COLO668 (cell line): ENCODE measurements around the gene ROCK1.

Experiments used
- DNase-seq: peaks from one replicate; lab custom pipeline; 2025; ENCODE audit not compliant: unreplicated experiment; lab: John Stamatoyannopoulos, UW

ROCK1 gene

DNA sequence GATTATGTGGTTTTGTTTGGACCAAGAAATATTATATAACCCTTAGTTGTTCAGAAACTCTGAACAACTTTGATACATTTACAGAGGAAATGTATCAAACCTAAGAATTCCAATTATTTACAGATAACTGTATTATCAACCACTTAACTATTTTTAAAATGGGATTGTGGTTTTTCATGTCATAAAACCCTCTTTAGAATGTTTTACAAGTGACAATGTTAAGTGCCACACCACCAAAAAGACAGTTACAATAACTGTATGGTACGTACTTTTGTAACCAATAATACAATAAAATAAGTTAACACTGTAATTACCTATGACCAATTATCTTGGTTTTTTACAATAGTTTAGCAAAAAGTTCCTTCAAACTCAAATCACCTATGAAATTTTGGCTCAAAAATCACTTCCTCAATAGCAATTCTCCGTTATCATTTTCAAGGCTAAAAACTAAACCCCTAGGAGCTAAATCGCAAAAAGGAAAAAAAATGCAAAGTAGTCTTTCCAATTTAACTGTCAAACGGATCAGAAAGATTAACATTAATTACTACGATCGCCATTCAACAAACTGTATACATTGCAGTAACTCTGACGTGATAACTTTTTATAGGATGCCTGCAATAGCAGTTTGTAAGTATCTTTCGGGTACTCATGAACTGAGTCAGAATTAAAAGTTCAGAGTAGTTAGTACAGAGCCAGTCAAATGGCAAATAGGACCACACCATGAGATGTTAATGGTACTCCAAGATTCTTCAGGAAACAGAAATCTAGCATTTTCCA is 1.5 kb downstream of the ROCK1 start:
- DNase-seq, result no peak

DNA sequence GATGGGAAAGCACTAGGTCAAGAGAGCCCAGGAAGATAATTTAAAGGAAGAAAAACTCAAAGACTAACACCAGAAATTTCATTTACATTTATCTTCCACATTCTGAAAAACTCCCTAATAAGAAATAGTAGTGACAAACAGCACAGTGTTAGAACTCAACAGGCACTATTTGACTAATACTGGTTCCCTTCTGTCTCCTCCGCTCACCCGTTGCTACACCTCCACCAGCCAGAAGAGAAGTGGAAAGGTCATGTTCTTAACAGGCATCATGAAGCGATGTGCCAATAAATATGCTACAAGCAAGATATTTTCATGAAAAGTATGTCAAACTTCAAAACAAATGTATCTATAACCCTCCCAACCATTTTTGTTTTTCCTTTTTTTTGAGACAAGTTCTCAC is 5.7 kb downstream of the ROCK1 start:
- DNase-seq, result no peak

DNA sequence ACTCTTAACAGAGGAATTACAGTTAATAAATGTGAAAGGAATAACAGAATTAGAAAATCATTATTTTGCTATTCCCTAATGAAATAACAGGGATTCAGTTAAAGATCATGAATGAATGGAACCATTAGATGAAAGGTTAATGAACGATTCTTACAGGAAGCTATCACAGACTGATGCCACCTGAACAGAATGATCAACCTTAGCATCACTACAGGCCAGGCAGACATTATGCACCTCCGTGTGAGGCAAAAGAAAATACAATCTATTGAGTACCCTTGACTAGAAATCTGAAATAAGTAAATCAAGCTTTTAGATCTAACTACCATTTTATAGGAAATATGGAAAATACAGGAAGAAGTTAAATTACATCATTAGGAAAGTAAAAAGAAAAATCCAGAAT is 10.4 kb downstream of the ROCK1 start:
- DNase-seq, result no peak

DNA sequence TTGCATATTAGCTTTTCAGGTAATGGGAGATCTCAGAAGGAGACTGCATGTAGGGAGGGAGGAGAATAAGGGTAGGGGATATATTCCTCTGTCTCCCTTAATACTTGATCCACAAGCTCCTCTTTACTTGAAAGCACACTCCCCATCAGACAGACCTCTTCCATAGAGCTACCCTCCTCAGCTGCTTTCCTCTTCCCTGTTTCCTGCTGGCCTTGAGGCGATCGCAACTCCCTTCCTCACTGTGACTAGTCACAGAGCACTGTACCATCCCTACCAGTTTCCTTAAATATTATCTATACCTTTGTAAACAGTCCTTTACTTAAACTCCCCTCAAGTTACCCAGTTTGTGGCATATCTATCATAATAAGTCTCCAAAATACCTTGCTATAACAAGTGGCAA is 10.9 kb downstream of the ROCK1 start:
- no peak for DNase-seq

DNA sequence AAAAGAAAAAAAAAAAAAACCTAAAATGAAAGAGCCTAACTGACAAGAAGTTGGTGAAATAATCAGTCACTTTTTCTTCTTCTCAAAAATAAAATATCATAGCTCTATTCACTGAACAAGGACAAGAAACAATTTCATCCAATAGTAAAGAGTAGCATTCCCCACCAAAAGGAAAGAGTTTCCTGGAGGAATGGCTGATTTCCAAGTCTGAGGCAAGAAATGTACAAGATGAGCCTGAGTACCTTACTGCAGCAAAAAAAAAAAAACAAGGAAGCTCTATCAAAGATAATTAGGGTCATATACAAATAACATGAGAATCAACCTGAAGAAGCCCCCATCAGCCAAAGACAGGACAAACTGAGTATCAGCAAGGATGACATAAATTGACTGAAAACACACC is 11.5 kb downstream of the ROCK1 start:
- no peak for DNase-seq

DNA sequence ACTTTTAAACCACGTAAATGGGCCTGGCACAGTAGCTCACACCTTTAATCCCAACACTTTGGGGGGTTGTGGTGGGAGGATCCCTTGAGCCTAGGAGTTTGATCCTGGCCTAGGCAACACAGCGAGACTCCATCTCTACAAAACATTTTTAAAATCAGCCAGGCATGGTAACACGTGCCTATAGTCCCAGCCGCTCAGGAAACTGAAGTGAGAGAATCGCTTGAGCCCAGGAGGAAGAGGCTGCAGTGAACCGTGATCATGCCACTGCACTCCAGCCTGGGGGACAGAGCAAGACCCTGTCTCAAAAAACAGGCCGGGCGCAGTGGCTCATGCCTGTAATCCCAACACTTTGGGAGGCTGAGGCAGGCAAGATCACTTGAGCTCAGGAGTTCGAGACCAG is 12.2 kb downstream of the ROCK1 start:
- DNase-seq, result no peak

DNA sequence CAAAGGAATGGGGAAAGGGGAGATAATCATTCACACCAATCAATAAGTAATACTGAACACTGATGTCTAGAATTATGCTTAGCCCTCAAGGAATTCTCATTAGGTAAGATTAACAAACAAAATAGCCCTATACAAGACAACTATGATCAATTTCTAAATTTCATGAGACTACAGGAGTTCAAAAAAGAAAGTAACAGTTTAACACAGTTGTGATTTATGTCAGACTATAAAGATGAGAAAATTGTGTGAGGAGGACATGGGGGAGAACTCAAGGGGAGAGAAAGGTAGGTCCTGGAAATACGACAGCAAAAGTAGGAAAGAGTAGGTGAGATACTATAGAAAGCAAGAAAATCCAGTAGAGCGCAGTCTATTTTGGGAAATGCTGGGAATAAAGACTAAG is 14.9 kb downstream of the ROCK1 start:
- DNase-seq, result no peak

DNA sequence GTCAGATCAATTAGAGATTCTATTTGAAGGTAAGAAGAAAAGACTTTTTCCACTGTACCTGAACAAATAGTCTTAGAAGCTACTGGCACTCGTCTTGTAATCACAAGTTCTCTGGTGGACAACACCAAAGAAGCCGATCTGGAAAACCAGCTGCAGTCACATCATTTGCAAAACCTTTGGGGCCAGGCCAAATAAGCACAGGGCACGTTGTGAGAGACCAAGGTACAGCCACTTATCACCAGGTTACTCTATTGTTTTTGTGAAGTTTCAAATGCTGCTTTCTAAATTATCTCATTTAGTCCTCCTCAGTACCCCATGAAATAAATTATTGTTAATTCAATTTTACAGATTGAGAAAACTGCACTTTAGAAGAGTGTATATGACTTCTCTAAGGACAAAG is 18.5 kb downstream of the ROCK1 start:
- no peak for DNase-seq

DNA sequence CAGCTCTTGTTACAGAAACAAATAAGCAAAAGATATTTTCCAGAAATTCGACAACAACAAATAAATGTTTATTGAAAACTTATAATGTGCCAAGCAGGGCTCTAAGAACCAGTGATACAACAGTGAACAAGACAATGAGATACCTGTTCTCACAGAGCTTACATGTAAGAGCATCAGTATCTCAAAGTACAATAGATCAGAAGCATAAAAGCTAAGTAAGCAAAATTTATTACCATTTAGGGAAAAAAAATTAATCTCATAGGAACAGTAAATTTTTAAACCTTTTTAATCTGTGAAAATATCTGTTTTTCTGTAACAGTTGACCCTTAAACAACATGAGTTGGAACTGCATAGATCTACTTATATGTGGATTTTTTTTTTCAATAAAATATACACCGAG is 20.9 kb downstream of the ROCK1 start:
- no peak for DNase-seq

DNA sequence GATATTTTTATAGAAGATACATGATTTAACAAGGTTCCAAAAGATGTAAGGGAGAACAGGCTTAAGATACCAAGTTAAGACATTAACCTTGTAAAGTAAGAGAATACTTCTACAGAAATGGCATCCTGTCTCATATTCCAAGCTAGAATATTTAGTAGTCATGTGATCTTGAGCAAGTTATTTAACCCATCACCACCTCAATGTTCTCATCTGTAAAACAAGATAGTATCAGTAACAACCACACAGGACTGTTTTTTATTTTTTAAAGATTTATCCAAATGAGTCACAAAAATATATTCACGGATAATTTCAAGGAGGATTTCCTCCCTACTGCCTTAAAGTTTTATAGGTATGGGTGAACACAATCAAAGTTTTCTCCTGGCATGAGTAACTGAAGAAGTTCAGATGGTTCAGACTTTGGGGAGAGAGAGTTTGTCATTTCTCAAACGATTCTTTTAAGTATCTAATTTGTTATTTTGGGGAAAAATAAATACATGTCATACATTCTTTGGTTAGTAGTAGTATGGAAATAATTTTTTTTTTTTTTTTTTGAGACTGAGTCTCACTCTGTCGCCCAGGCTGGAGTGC is 25.9 kb downstream of the ROCK1 start:
- DNase-seq, result no peak

DNA sequence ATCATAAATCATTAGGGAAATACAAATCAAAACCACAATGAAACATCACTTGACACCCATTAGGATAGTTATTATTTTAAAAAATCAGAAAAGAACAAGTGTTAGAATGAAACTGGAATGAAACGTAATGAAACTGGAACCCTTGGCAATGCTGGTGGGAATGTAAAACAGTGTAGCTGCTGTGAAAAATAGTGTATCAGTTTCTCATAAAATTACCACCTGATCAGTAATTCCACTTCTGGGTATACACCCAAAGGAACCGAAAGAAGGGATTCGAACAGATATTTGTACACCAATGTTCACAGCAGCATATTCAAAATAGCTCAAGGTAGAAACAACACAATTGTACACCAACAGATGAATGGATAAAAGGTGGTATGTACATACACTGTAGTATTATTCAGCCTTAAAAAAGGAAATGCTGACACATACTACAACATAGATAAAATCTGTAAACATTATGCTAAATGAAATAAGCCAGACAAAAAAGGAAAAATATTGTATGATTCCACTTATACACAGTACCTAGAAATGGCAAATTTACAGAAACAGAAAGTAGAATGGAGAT is 27.0 kb downstream of the ROCK1 start:
- DNase-seq, result no peak

DNA sequence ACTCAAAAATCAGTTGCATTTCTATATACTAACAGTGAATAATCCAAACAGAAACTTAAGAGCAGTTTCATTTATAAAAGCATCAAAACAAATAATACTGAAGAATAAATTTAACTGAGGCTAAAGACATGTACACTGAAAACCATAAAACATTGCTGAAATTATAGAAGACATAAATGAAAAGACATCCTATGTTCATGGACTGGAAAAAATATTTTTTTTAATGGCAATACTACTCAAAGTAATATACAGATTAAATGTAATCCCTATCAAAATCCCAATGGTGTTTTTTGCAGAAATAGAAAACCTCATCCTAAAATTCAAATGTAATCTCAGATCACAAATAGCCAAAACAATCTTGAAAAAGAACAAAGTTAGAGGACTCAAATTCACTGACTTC is 28.6 kb downstream of the ROCK1 start:
- no peak for DNase-seq

DNA sequence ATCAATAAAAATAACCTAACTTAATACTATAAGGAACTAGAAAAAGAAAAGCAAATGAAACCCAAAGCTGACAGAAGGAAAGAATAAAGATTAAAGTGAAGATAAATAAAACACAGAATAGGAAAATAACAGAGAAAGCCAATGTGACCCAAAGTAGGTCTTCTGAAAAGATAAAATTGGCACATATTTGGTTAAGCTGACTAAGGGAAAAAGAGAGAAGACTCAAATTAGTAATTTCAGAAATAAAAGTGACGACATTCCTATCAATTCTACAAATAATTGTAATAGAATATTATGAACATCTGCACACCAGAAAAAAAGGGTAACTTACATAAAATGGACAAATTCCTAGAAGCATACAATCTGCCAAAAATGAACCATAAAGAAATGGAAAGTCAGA is 30.2 kb downstream of the ROCK1 start:
- DNase-seq, result no peak

DNA sequence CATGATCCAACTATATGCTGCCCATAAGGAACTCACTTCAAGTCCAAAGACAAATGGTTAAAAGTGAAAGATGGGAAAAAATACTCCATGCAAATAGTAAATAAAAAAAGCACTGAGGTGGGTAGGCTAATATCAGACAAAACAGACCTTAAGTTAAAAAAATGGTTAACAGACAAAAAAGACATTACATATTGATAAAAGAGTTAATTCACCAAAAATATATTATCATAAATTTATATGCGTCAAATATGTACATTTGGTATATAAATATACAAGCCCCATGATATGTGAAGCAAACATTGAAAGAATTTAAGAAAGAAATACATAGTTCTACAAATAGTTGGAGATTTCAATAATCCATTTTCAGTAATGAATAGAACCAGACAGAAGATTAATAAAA is 31.0 kb downstream of the ROCK1 start:
- no peak for DNase-seq

DNA sequence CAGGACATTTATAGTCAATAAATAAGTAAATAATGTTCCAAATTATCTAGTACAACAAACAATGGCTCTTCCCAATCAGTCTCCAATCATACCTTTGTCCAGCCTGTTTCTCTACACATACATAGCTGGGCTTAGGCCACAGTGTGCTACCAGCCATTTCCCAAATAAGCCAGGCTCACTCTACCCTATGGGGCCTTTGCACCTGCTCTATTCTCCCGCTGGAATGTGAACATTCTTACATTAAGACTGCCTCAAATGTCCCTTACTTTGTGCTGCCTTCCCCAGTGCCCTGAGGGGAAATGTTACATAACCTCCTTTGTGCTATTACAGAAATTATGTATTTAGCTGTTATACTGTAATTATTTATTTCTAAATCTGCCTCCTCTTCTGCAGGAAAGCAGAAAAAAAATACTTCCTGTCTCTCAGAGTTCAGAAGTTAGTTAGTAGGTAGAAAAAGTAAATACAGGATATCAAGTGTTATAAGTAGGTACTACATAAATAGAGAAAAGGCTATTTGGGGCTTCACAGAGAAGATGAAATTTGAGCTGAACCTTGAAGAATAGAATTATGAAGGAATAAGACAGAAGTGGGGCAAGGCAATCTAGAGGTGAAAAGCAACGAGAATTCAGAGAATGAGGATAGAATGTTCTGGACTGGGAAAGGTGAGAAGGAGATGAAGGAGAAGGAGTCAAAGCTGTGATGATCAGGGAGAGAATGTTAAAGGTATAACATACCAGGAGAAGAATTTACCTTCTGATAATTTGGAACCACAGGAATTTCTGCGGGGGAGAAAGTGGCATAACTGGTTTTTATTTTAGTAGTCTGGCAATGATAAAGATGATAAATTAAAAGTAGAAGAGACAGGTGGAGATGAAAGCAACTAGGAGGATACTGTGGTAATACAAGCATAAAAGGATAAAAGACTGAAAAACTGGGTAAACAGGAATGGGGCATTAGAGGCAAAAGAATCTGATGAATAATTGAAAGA is 37.0 kb downstream of the ROCK1 start:
- DNase-seq, result no peak

DNA sequence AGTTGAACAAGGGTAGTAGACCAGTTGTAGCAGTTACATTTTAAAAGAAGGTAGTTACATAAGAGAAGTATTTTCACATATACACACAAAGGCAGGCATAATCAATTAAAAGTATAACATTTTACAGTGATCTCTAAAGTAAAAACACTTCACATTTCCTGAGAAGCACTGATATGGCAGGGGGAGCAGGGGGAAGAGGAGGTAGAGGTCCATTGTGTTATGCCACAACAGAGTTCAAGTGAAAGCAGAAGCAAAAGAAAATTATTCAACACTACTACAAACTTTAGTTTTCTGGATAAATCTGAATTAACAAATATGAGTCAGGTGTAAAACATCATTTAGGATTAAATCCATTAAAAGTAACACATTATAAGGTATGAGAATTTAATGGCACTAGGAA is 38.4 kb downstream of the ROCK1 start:
- DNase-seq, result no peak

DNA sequence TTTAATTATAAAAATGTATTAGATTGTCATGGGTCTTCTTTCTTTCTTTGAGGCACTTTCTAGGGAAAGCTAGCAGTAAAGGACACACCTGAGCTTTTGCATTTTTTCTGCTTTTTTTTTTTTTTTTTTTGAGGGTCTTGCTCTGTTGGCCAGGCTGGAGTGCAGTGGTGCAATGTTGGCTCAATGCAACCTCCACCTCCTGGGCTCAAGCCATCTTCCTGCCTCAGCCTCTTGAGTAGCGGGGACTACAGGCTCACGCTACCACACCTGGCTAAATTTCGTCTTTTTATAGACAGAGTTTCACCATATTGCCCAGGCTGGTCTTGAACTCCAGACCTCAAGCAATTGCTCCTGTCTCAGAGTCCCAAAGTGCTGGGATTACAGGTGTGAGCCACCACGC is 40.5 kb downstream of the ROCK1 start:
- no peak for DNase-seq

DNA sequence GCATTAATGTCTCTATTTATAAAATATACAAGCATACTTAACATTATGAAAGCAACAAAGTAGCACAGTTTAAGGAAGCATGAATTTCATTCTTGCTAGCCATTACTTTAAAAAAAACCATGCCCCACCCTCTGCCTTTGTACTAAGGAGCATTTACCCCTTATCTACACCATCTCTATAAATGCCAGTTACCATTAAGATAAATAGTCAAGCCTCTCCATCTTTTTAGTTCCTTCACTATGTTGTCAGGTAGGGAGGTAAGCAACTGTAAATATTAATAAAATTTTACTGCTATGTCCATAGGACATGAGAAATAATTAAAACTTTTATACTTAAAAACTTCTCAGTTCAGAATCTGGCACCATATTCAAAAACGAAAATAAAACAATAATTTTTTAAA is 42.1 kb downstream of the ROCK1 start:
- DNase-seq, result no peak

DNA sequence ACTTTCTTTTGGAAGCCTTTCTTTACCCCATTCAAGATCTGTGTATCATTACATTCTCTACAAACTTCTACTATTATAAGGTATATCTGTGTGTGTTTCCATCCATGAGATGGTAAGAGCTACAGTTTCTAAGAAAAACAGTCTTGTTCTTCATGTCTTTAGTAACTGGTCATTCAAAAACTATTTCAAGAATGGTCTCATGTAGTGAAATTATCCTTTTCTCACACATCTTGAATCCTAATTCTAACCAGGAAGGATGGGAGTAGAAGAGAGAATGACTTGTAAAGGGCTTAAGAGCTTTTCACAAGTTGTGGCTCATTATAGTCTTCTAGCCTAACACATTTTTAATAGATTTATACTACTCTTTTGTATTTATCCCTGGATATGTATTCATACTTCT is 47.3 kb downstream of the ROCK1 start:
- no peak for DNase-seq

DNA sequence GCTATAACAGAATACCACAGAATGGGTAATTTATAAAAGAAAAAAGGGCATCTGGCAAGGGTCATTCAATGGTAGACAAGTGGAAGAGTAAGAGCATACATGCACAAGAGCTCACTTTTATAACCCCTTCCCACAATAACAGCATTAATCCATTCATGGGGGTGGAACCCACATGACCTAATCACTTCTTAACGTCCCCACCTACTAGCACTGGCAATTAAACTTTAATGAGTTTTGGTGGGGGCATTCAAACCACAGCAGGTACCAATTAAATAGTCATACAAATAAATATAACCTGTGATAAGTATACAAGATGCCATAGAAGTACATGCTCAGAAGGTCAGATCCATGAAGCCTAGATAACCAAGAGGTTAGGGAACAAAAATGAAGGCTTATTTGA is 48.6 kb downstream of the ROCK1 start:
- no peak for DNase-seq

DNA sequence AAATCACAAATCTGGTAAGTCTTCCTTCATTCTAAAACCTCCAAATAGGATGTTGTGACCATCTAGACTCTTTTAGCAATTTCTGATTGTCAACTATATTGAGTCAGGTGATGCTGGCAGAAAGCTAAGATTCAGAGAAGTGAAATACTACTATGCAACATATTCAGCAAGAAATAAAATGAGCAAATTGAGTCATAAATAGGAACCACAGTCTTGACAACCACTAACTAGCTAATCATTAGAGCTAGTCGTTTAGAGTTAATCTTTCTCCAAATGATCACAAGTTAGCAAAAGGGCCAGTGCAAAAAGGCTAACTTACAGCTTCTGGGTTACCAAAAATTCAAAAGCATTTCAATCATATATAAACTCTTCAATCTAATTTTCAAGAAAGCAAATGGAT is 54.5 kb downstream of the ROCK1 start:
- no peak for DNase-seq

DNA sequence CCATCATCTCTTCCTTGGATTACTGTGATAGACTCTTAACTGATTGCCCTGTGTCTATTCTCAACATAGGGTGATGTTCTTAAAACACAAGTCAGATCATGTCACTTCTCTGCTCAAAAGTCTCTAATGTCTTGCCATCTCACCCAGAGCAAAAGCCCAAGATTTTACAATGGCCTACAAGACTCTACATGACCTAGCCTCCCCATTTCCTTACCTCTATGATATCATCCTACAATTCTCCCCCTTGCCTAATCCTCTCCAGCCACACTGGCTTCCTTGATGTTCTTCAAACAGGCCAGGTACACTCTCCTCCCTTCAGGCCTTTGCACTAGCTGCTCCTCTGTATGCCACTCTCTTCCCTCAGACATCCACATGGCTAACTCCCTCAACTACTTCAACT is 55.1 kb downstream of the ROCK1 start:
- no peak for DNase-seq
